PC-3 (cell line): Measurements from ENCODE around the gene PIGO.

Experiments
- CTCF ChIP-seq: fragments of 300-600 bp; sonication (generic); conservative IDR thresholded peaks from 2 replicates; pipeline ENCODE4 v1.5.1; 2017; ENCODE audit warnings: antibody characterized with exemption, low read depth, mild to moderate bottlenecking, low read length
- EZH2 ChIP-seq: fragments of 300-600 bp; sonication (generic); IDR thresholded peaks from one replicate; pipeline ENCODE4 v1.6.1; 2017; ENCODE audit warnings: antibody characterized with exemption, mild to moderate bottlenecking, low read length; ENCODE audit not compliant: unreplicated experiment

- TF ChIP-seq EZH2 (no peak), CTCF (no peak)
Measured at GRCh38 chr9:35078066-35078465, 18.3 kb downstream of the PIGO start.
